Left kidney (tissue), 8 donors: Measurements from ENCODE around the gene GRHL1. TPM values are rescaled to one million over a fixed set of nuclear protein-coding genes. Genes with fewer than 3 reads are reported as not detected.
"Not testable (repeated sequence)": the region's sequence is repeated elsewhere in the genome, so short reads cannot be mapped to it uniquely, and the experiment has no call there.

Experiments used
- DNase-seq: peaks from one replicate; pipeline ENCODE4 v3.0.0-alpha.2; 2013
- long read RNA-seq, 8 donors: transcript quantifications; one replicate each; lab custom pipeline, GENCODE V29; 2026
- polyA plus RNA-seq: library from polyadenylated mRNA; unstranded; fragments of 120-200 nt; gene quantifications from one replicate; pipeline ENCODE4 v1.2.1, GENCODE V29; 2013; ENCODE audit not compliant: insufficient read length

The GRHL1 gene
- polyA plus RNA-seq = 7.2 TPM
- long read RNA-seq, donor 1, partial matches to known transcripts = 0 of 1 reads
- long read RNA-seq, donor 1, other reads (novel, unspliced or antisense) = 0 of 1 reads
- long read RNA-seq, donor 2 = 0 reads
- long read RNA-seq, donor 3, partial matches to known transcripts = 0 of 1 reads
- long read RNA-seq, donor 3, other reads (novel, unspliced or antisense) = 0 of 1 reads
- long read RNA-seq, donor 4 = 0 reads
- long read RNA-seq, donor 5, partial matches to known transcripts = 0 of 1 reads
- long read RNA-seq, donor 5, other reads (novel, unspliced or antisense) = 0 of 1 reads
- long read RNA-seq, donor 6 = 0 reads
- long read RNA-seq, donor 7 = 0 reads
- long read RNA-seq, donor 8 = 0 reads

GRCh38 chr2:9951522-9952285, at the start of gene GRHL1:
Gene GRHL1 (plus strand): TSS chr2:9951693. CDS start chr2:9951834, 141 bp downstream.
- DNase-seq = peak; percentile 95

GRCh38 chr2:9905413-9905812, 46.1 kb upstream of the GRHL1 start:
- no peak for DNase-seq

- no peak for DNase-seq
Observed at GRCh38 chr2:9907402-9907801, 44.1 kb upstream of the GRHL1 start.

GRCh38 chr2:9908639-9909038, 42.9 kb upstream of the GRHL1 start:
- no peak for DNase-seq

GRCh38 chr2:9909106-9909505, 42.4 kb upstream of the GRHL1 start:
- DNase-seq = no peak

GRCh38 chr2:9910699-9911098, 40.8 kb upstream of the GRHL1 start:
- DNase-seq = no peak

- no peak for DNase-seq
Observed at GRCh38 chr2:9912468-9912867, 39.0 kb upstream of the GRHL1 start.

GRCh38 chr2:9914384-9915065, 37.0 kb upstream of the GRHL1 start:
- DNase-seq = no peak

GRCh38 chr2:9918275-9918674, 33.2 kb upstream of the GRHL1 start:
- no peak for DNase-seq

GRCh38 chr2:9919512-9919911, 32.0 kb upstream of the GRHL1 start:
- no peak for DNase-seq

GRCh38 chr2:9927020-9927419, 24.5 kb upstream of the GRHL1 start:
- not testable (repeated sequence) for DNase-seq

- DNase-seq = no peak
Observed at GRCh38 chr2:9937258-9937657, 14.2 kb upstream of the GRHL1 start.

- DNase-seq = no peak
Observed at GRCh38 chr2:9937968-9938367, 13.5 kb upstream of the GRHL1 start.

GRCh38 chr2:9939587-9940485, 11.7 kb upstream of the GRHL1 start:
- DNase-seq = no peak

GRCh38 chr2:9941196-9941995, 10.1 kb upstream of the GRHL1 start:
- no peak for DNase-seq

GRCh38 chr2:9941996-9942390, 9.5 kb upstream of the GRHL1 start:
- no peak for DNase-seq

GRCh38 chr2:9944330-9944758, 7.1 kb upstream of the GRHL1 start:
- no peak for DNase-seq

GRCh38 chr2:9945596-9945995, 5.9 kb upstream of the GRHL1 start:
- no peak for DNase-seq

- no peak for DNase-seq
Observed at GRCh38 chr2:9946076-9946475, 5.4 kb upstream of the GRHL1 start.

- no peak for DNase-seq
Observed at GRCh38 chr2:9946818-9947217, 4.7 kb upstream of the GRHL1 start.

- no peak for DNase-seq
Observed at GRCh38 chr2:9948721-9949120, 2.8 kb upstream of the GRHL1 start.
